HG03139 (cell line): Measurements from ENCODE around the gene MSN.
"Not testable (repeated sequence)": the region's sequence is repeated elsewhere in the genome, so short reads cannot be mapped to it uniquely, and the experiment has no call there.

Experiments
- ATAC-seq: cut with Tn5 transposase; IDR thresholded peaks from one replicate; pipeline ENCODE4 v1.9.1; 2021; ENCODE audit not compliant: unreplicated experiment

The MSN gene

GRCh38 chrX:65712005-65712806 is 44.8 kb downstream of the MSN start:
- ATAC-seq = no peak

- no peak for ATAC-seq
These were observed 51.1 kb downstream of the MSN start for GRCh38 chrX:65718538-65718937.

GRCh38 chrX:65720381-65720964 is 53.0 kb downstream of the MSN start:
- no peak for ATAC-seq

DNA sequence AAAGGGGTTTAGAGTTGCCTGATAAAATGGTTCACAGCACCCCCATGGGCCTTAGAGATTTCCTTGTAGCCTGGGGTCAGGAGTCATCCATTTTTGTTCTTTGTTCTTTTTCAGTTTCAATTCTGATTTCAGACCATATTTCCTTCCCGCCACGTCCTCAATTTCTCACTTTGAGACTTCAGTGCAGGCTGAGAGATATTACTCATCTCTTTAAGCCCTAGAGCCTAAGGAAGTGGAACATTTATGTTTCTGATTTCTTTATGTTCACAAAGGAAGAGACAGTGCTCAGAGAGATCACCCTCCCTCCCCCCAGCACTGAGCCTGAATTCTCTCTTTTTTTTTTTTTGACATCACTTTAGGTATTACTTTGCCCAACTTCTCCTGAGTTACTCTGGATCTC is 56.3 kb downstream of the MSN start:
- peak; percentile 73 for ATAC-seq

- no peak for ATAC-seq
These were observed 59.3 kb downstream of the MSN start for GRCh38 chrX:65726715-65727114.

DNA sequence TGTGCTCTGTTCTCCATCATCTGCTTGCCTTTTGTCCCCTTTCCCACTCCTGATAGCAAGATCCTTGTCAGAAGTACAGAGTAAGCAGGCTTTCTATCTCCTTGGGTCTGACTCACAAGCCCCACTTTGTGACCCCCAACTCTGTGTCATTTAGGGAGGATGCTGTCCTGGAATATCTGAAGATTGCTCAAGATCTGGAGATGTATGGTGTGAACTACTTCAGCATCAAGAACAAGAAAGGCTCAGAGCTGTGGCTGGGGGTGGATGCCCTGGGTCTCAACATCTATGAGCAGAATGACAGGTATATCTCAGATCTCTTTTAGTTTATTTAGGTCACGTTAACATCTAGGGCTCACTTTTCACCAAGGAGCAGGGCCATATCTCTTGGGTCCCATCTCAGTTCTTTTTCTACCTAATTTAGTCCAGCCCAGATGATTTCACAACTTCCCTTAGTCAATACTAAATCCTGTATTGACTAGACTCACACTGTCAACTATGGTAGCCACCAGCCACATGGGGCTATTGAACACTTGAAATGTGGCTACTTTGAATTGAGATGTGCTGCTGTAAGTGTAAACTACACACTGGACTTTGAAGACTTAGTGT is 64.3 kb downstream of the MSN start:
- no peak for ATAC-seq

- no peak for ATAC-seq
These were observed 73.5 kb downstream of the MSN start for GRCh38 chrX:65740909-65741308.

DNA sequence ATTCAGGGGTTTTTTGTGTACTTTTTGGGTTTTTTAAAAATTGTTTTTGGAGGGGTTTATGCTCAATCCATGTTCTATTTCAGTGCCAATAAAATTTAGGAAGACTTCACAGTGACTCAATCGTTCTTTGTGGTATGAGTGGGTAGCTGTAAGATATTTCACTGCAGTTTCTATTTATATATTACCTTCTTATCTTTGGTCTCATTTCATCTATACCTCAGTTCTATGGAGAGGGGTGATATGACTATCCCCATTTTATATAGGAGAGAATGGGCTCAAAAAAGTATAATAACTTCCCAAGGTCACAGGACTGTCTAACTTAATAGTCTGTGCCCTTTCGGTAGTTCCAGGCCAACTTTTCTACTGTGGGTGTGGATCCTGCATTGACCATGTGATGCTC is 74.4 kb downstream of the MSN start:
- no peak for ATAC-seq

- no peak for ATAC-seq
These were observed 77.5 kb downstream of the MSN start for GRCh38 chrX:65744965-65745364.

GRCh38 chrX:65745427-65745826 is 78.0 kb downstream of the MSN start:
- no peak for ATAC-seq

- no peak for ATAC-seq
These were observed 78.5 kb downstream of the MSN start for GRCh38 chrX:65745992-65746391.

- ATAC-seq = peak; percentile 83
These were observed 83.4 kb downstream of the MSN start for GRCh38 chrX:65750674-65751469.

DNA sequence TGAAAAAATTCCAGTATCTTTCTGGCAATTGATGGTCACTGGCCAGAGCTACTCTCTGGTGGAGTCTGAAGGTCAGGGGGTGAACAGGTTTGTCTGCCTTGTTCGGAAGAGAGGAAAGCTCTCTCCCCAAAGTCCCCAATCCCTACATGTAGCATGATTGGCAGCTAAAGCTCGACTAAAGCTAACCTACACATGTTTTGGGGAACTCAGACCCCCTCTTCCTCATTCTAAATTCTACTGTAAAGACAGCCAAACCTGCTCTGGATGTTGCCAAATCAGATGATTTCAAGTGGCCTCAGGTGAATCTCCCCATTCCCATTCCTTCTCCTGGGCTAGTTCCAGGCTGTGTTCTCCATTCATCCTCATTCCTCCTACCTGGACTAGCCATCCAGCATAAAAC is 84.1 kb downstream of the MSN start:
- no peak for ATAC-seq

- ATAC-seq = no peak
These were observed 84.8 kb downstream of the MSN start for GRCh38 chrX:65752294-65752693.

DNA sequence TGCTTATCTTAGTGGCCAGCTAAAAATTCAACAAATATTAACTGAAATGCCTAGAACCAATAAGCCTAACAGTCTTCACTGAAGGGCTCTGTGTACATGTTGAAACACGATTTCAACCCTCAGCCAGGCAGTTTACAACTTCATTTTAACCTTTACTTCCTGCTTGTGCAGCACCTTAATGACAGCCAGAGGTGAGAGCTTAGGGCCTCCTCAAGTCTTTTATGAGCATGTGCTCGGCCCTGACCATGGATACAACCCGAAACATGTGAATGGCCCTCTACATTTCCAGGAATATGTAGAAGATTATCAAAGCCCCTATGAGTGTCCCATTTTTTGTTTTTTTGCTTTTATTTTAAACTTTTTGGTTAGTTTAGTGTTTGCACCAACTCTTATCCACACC is 88.3 kb downstream of the MSN start:
- ATAC-seq = no peak

DNA sequence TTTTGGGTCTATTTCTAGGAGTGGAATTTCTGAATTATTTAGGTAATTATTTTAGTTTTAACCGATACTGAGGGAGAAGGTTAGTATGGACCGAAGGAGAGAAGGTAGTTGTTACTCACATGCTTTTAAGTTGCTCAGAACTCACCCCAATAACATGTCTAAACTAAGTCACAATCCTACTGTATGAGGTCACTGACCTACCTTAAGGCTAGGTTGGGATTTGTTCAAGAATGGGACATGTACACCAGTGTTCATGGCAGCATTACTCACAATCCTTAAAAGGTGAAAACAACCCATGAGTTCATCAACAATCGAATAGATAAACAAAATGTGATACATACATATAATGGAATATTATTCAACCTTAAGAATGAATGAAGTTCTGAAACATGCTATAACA is 90.5 kb downstream of the MSN start:
- no peak for ATAC-seq

DNA sequence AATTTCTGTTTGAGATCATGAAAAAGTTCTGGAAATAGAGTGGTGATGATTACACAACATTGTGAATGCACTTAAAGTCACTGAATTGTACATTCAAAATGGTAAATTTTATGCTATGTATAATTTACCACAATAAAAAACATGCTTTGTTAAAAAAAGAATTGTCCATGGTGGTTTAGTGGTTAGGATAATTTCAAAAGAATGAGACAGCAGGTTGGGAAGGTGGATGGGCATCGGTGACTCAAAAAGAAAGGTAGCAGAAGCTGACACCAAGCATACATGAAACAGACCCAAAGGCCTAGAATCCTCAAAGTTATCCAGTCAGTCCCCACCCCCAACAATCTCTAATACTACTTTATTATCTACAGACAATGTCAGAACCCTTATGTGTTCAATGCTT is 91.1 kb downstream of the MSN start:
- ATAC-seq = no peak

DNA sequence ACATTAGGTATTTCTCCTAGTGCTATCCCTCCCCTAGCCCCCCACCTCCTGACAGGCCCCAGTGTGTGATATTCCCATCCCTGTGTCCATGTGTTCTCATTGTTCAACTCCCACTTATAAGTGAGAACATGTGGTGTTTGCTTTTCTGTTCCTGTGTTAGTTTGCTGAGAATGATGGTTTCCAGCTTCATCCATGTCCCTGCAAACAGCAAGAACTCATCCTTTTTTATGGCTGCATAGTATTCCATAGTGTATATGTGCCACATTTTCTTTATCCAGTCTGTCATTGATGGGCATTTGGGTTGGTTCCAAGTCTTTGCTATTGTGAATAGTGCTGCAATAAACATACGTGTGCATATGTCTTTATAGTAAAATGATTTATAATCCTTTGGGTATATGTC is 92.1 kb downstream of the MSN start:
- ATAC-seq = not testable (repeated sequence)

DNA sequence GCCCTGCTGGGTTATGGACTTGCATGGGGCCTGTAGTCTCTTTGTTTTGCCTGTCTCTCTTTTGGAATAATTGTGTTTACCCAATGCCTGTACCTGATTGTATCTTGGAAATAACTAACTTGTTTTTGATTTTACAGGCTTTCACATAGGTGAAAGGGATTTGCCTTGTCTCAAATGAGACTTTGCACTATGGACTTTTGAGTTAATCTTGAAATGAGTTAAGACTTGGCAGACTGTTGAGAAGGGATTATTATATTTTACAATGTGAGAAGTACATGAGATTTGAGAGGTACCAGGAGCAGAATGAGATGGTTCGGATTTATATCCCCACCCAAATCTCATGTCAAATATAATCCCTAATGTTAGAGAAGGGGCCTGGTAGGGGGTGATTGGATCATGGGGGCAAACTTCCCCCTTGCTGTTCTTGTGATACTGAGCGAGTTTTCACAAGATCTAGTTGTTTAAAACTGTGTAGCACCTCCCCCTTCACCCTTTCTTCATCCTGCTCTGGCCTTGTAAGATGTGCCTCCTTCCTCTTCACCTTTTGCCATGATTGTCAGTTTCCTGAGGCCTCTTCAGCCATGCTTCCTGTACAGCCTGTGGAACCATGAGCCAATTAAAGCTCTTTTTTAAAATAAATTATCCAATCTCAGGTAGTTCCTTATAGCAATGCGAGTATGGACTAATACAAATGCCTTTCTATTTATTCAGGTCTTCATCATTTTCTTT is 102.3 kb downstream of the MSN start:
- ATAC-seq = no peak

DNA sequence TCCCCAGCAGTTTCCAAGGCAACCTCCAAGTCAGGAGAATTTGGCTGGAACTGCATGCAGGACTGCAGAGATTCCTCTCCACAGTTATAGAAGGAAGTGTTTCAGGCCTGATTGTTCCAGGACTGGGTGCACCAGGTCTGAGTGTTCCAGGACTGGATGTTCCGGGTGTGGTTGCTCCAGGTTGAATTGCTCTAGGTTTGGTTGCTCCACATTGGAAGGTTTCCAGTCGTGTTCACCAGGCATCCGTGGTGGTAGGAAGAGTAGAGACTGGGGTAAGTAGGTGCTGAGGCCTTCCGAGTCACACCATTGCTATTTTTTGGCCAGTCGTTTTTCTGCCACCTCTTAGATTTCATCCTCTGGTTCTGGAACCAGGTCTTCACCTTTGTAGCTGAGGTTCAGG is 105.4 kb downstream of the MSN start:
- ATAC-seq = no peak

- no peak for ATAC-seq
These were observed 114.4 kb downstream of the MSN start for GRCh38 chrX:65781845-65782244.
